ENCODE measurements around the gene NOS1. TPM values are rescaled to one million over a fixed set of nuclear protein-coding genes. Genes with fewer than 3 reads are reported as not detected.
A peak's percentile ranks its signal among the peaks of the same experiment; 100 is the strongest.

Gene NOS1
- total RNA-seq, 1 experiment from 2014 or later, result 2.3 TPM

- no peak overlapping the region for H3K18ac ChIP-seq (ENCODE audit: insufficient read length, low read depth, low read length)
- no peak overlapping the region for H4K5ac ChIP-seq (ENCODE audit: insufficient read length, low read depth, low read length)
- no peak overlapping the region for H2BK15ac ChIP-seq (ENCODE audit: low read depth, low read length)
- H2BK5ac ChIP-seq (ENCODE audit: insufficient read length, low read length), result no peak overlapping the region
- no peak overlapping the region for H4K8ac ChIP-seq (replicated peaks; ENCODE audit: insufficient read length, low read depth, low read length)
- H3K14ac ChIP-seq (ENCODE audit: insufficient read depth, low read length), result no peak overlapping the region
- H3K23me2 ChIP-seq (ENCODE audit: insufficient read length, low read depth, low read length, poor library complexity, severe bottlenecking), result no peaks in the 10 kb centered on the region
- Mint-ChIP-seq H3K27me3 (ENCODE audit: low read depth) (0 out of 2 replicates have a peak, but pooled peaks cover 2% of the 10 kb centered on the region), H3K27ac (no peak overlapping the region), H3K4me1 (peaks cover 23 to 41% of the 10 kb centered on the region in 2 experiments), H3K36me3 (ENCODE audit: insufficient read depth in 1 of 3, low read depth in 3 of 3) (no peaks in the 10 kb centered on the region; a peak in 1 of 7 replicates), H3K4me3 (no peak overlapping the region), H3K9me3 (no peaks in the 10 kb centered on the region; a peak in 1 of 5 replicates)
- H3K4ac ChIP-seq (ENCODE audit: low read depth, low read length), result no peak overlapping the region
- H2BK12ac ChIP-seq (ENCODE audit: insufficient read length, low read depth, low read length), result no peak overlapping the region
- H2AK5ac ChIP-seq (ENCODE audit: insufficient read length, low read length), result no peak overlapping the region
- no peak overlapping the region for H4K91ac ChIP-seq (ENCODE audit: insufficient read length, low read depth, low read length)
- H3K23ac ChIP-seq (ENCODE audit: insufficient read length, low read depth, low read length), result no peak overlapping the region
- WGBS (ENCODE audit: extremely low coverage, insufficient read length, low lambda C conversion rate), result no CpG with 5 or more reads among the region's 11 CpGs
- no peak overlapping the region for H3K56ac ChIP-seq (ENCODE audit: insufficient read length, low read depth, low read length)
- no peak overlapping the region for H2BK120ac ChIP-seq (ENCODE audit: low read depth, low read length, poor library complexity, severe bottlenecking)
- H3K79me2 ChIP-seq (ENCODE audit: insufficient read depth, low read length), result no peaks in the 10 kb centered on the region
- no peaks in the 10 kb centered on the region for H3K79me1 ChIP-seq (ENCODE audit: insufficient read depth, low read depth, low read length, poor library complexity, severe bottlenecking)
- no peak overlapping the region for H3K4me2 ChIP-seq (ENCODE audit: insufficient read depth, insufficient read length, low read length)
- no peaks in the 10 kb centered on the region for H4K20me1 ChIP-seq (ENCODE audit: control insufficient read depth, insufficient read depth, insufficient read length)
- no peak overlapping the region for H3K9ac ChIP-seq (ENCODE audit: extremely low read depth, insufficient read length, low read length)
- H2AFZ ChIP-seq (ENCODE audit: low read length), result no peak overlapping the region
- no peak overlapping the region for H2BK20ac ChIP-seq (ENCODE audit: low read depth, low read length, poor library complexity, severe bottlenecking)
- TF ChIP-seq CTCF (conservative IDR thresholded peaks at IDR 0.05), result peak; percentile 62
- H3K4me1 ChIP-seq (ENCODE audit: insufficient read depth, low read length), result peaks cover 3% of the 10 kb centered on the region; the same call in 1 of the 2 replicates
- H3K27ac ChIP-seq (ENCODE audit: insufficient read length, low read depth, low read length), result no peak overlapping the region
- no peaks in the 10 kb centered on the region for H3K9me3 ChIP-seq (ENCODE audit: control insufficient read depth, low read depth, low read length)
- H3K27me3 ChIP-seq (ENCODE audit: insufficient read depth, low read length), result no peaks in the 10 kb centered on the region
- H3T11ph ChIP-seq (ENCODE audit: low read length), result no peak overlapping the region
- DNase-seq, result no peak
Measured at GRCh38 chr12:117231750-117232149, 129.7 kb downstream of the NOS1 start.
